Measurements from ENCODE around the gene CIC.
"Not testable (repeated sequence)": the region's sequence is repeated elsewhere in the genome, so short reads cannot be mapped to it uniquely, and the experiment has no call there.

CIC gene

GRCh38 chr19:42261763-42262162 lies 7.3 kb upstream of the CIC start:
- Histone ChIP-seq H3K36me3 (ENCODE audit: low read length) (no peaks in the 10 kb centered on the region), H2AFZ (ENCODE audit: low read depth, low read length, severe bottlenecking) (no peak overlapping the region), H3K9me2 (replicated peaks; ENCODE audit: insufficient read depth, low read length) (no peaks in the 10 kb centered on the region), H3K4me2 (ENCODE audit: low read depth, low read length, poor library complexity, severe bottlenecking) (no peak overlapping the region), H3K27me3 (ENCODE audit: low read length) (no peaks in the 10 kb centered on the region), H3K9ac (ENCODE audit: low read length) (no peak overlapping the region), H3K4me3 (ENCODE audit: insufficient read depth, low read length, poor library complexity, severe bottlenecking) (no peak overlapping the region), H4K20me1 (ENCODE audit: low read depth, low read length) (no peaks in the 10 kb centered on the region), H3K27ac (ENCODE audit: low read depth, low read length) (no peak overlapping the region), H3F3A (ENCODE audit: insufficient read depth) (no peaks in the 10 kb centered on the region), H3K9me3 (ENCODE audit: insufficient read depth, low read length) (no peaks in the 10 kb centered on the region), H3K79me2 (ENCODE audit: insufficient read depth, low read length) (no peaks in the 10 kb centered on the region)
- TF ChIP-seq CTCF (IDR thresholded peaks at IDR 0.05; ENCODE audit: insufficient read depth, low read length, poor library complexity, severe bottlenecking) (no peak), EZH2phosphoT487 (conservative IDR thresholded peaks at IDR 0.05; ENCODE audit: low read length) (no peak)

GRCh38 chr19:42266105-42266504 lies 2.9 kb upstream of the CIC start:
- H3K4me2 ChIP-seq (ENCODE audit: low read depth, low read length, poor library complexity, severe bottlenecking); H4K20me1 ChIP-seq (ENCODE audit: low read depth, low read length); H3F3A ChIP-seq (ENCODE audit: insufficient read depth); H3K27ac ChIP-seq (ENCODE audit: low read depth, low read length); H3K36me3 ChIP-seq (ENCODE audit: low read length); H2AFZ ChIP-seq (ENCODE audit: low read depth, low read length, severe bottlenecking); H3K27me3 ChIP-seq (ENCODE audit: low read length); H3K9ac ChIP-seq (ENCODE audit: low read length); H3K4me3 ChIP-seq (ENCODE audit: insufficient read depth, low read length, poor library complexity, severe bottlenecking); H3K9me2 ChIP-seq (replicated peaks; ENCODE audit: insufficient read depth, low read length); H3K9me3 ChIP-seq (ENCODE audit: insufficient read depth, low read length): not testable (repeated sequence)
- peaks cover 11% of the 10 kb centered on the region; the same call in 1 of the 2 replicates for H3K79me2 ChIP-seq (ENCODE audit: insufficient read depth, low read length)

- not testable (repeated sequence) for H3K9me2 ChIP-seq (replicated peaks; ENCODE audit: insufficient read depth, low read length); H3F3A ChIP-seq (ENCODE audit: insufficient read depth); H3K9me3 ChIP-seq (ENCODE audit: insufficient read depth, low read length); H3K27me3 ChIP-seq (ENCODE audit: low read length); H4K20me1 ChIP-seq (ENCODE audit: low read depth, low read length); H2AFZ ChIP-seq (ENCODE audit: low read depth, low read length, severe bottlenecking); H3K4me3 ChIP-seq (ENCODE audit: insufficient read depth, low read length, poor library complexity, severe bottlenecking); H3K36me3 ChIP-seq (ENCODE audit: low read length); H3K27ac ChIP-seq (ENCODE audit: low read depth, low read length)
- Histone ChIP-seq H3K79me2 (ENCODE audit: insufficient read depth, low read length) (peaks cover 11% of the 10 kb centered on the region; the same call in 1 of the 2 replicates), H3K9ac (ENCODE audit: low read length) (peak overlapping the region; percentile 61; the same call in 1 of the 2 replicates), H3K4me2 (ENCODE audit: low read depth, low read length, poor library complexity, severe bottlenecking) (peak overlapping the region; percentile 90)
These were observed 2.0 kb upstream of the CIC start for GRCh38 chr19:42266928-42267603.

GRCh38 chr19:42267644-42268141 lies 1.4 kb upstream of the CIC start:
- Histone ChIP-seq H3K36me3 (ENCODE audit: low read length) (no peaks in the 10 kb centered on the region), H3K9me3 (ENCODE audit: insufficient read depth, low read length) (no peaks in the 10 kb centered on the region), H3K4me2 (ENCODE audit: low read depth, low read length, poor library complexity, severe bottlenecking) (peak overlapping the region; percentile 90), H2AFZ (ENCODE audit: low read depth, low read length, severe bottlenecking) (peak overlapping the region; percentile 91), H3K27me3 (ENCODE audit: low read length) (no peaks in the 10 kb centered on the region), H3K4me3 (ENCODE audit: insufficient read depth, low read length, poor library complexity, severe bottlenecking) (peak overlapping the region; percentile 67), H3K27ac (ENCODE audit: low read depth, low read length) (peak overlapping the region; percentile 35), H3F3A (ENCODE audit: insufficient read depth) (no peaks in the 10 kb centered on the region), H3K9me2 (replicated peaks; ENCODE audit: insufficient read depth, low read length) (no peaks in the 10 kb centered on the region), H4K20me1 (ENCODE audit: low read depth, low read length) (no peaks in the 10 kb centered on the region), H3K79me2 (ENCODE audit: insufficient read depth, low read length) (peaks cover 11% of the 10 kb centered on the region; the same call in 1 of the 2 replicates), H3K9ac (ENCODE audit: low read length) (peak overlapping the region; percentile 61)
- TF ChIP-seq EZH2phosphoT487 (conservative IDR thresholded peaks at IDR 0.05; ENCODE audit: low read length) (no peak), CTCF (IDR thresholded peaks at IDR 0.05; ENCODE audit: insufficient read depth, low read length, poor library complexity, severe bottlenecking) (no peak)
